Karpas-422 (cell line): ENCODE data around the gene THUMPD3. TPM values are rescaled to one million over a fixed set of nuclear protein-coding genes. Genes with fewer than 3 reads are reported as not detected.

ENCODE experiments used
- DNase-seq: peaks from one replicate; pipeline ENCODE4 v3.0.0-alpha.2; 2015
- H2AFZ ChIP-seq: fragments of 200-600 bp; sonication (generic); 2 replicates; pipeline ENCODE4 v1.6.1; 2014; ENCODE audit warnings: antibody characterized with exemption, low read length, mixed read lengths
- H3K27ac ChIP-seq: fragments of 200-600 bp; sonication (generic); 2 replicates; pipeline ENCODE4 v1.5.1; 2014; ENCODE audit warnings: mild to moderate bottlenecking, low read length, moderate library complexity
- H3K27me3 ChIP-seq: fragments of 200-600 bp; sonication (generic); 2 replicates; pipeline ENCODE4 v1.6.1; 2014; ENCODE audit warnings: low read length, mixed read lengths
- H3K36me3 ChIP-seq: fragments of 200-600 bp; sonication (generic); 2 replicates; pipeline ENCODE4 v1.6.1; 2014; ENCODE audit warnings: low read length, mixed read lengths; ENCODE audit not compliant: insufficient read depth
- H3K4me1 ChIP-seq: fragments of 200-600 bp; sonication (generic); 2 replicates; pipeline ENCODE4 v1.6.1; 2014; ENCODE audit warnings: mild to moderate bottlenecking, low read length, mixed read lengths
- H3K4me2 ChIP-seq: fragments of 200-600 bp; sonication (generic); 2 replicates; pipeline ENCODE4 v1.6.1; 2014; ENCODE audit warnings: low read length, low read depth, mild to moderate bottlenecking; ENCODE audit not compliant: poor library complexity, severe bottlenecking
- H3K4me3 ChIP-seq: fragments of 200-600 bp; sonication (generic); 2 replicates; pipeline ENCODE4 v1.5.1; 2014; ENCODE audit warnings: mild to moderate bottlenecking, antibody characterized with exemption, low read length, mixed read lengths
- H3K79me2 ChIP-seq: fragments of 200-600 bp; sonication (generic); 2 replicates; pipeline ENCODE4 v1.6.1; 2014; ENCODE audit warnings: mild to moderate bottlenecking, low read length, mixed read lengths
- H3K9ac ChIP-seq: fragments of 200-600 bp; sonication (generic); 2 replicates; pipeline ENCODE4 v1.6.0; 2014; ENCODE audit warnings: low read length
- H3K9me2 ChIP-seq: fragments of 200-600 bp; sonication (generic), shearing (Covaris generic); replicated peaks from 2 replicates; pipeline ENCODE4 v1.6.0; 2014; ENCODE audit warnings: mild to moderate bottlenecking, low read length, moderate library complexity; ENCODE audit not compliant: insufficient read depth
- H3K9me3 ChIP-seq: fragments of 300-700, 200-600 bp; sonication (generic); 2 replicates; pipeline ENCODE4 v1.6.1; 2014; ENCODE audit warnings: low read length, mixed read lengths
- H4K20me1 ChIP-seq: fragments of 200-600 bp; sonication (generic); 2 replicates; pipeline ENCODE4 v1.6.1; 2014; ENCODE audit warnings: mild to moderate bottlenecking, antibody characterized with exemption, low read length, low read depth; ENCODE audit not compliant: insufficient read depth
- total RNA-seq: library from RNA; depleted of rRNA; stranded (reverse); fragments of >200 nt; shearing (Covaris generic); gene quantifications from 2 replicates; pipeline ENCODE4 v1.2.3, GENCODE V29; 2014; ENCODE audit warnings: low replicate concordance

The THUMPD3 gene
- total RNA-seq, 1 experiment from 2014 or later, result 28.2 TPM

DNA sequence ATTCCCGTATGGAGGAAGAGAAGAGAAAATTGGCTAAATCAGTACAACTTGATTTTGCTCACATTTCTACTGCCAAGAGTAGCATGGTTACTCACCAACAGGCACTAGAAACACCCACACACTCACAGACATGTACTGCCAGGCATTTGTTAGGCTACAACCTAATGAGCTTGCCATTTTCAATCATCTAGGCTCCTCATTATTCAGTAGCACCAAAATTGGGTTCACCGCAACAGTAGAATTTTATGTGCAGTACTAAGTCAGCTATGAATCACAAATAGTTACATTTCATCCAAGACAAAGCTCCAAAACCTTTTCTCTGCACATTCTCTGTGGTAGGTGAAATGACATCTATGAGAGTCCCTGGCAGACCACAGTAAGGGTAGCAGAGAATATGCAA lies 15.0 kb upstream of the THUMPD3 start:
- Histone ChIP-seq H2AFZ (no peak overlapping the region), H3K9me3 (no peaks in the 10 kb centered on the region), H3K4me3 (no peak overlapping the region), H3K36me3 (no peaks in the 10 kb centered on the region), H3K79me2 (no peaks in the 10 kb centered on the region), H3K9ac (no peak overlapping the region), H3K9me2 (no peaks in the 10 kb centered on the region), H3K27me3 (no peaks in the 10 kb centered on the region), H3K27ac (no peak overlapping the region), H4K20me1 (no peaks in the 10 kb centered on the region), H3K4me1 (peaks cover 1% of the 10 kb centered on the region; the same call in 1 of the 2 replicates), H3K4me2 (no peak overlapping the region)
- DNase-seq, result no peak

DNA sequence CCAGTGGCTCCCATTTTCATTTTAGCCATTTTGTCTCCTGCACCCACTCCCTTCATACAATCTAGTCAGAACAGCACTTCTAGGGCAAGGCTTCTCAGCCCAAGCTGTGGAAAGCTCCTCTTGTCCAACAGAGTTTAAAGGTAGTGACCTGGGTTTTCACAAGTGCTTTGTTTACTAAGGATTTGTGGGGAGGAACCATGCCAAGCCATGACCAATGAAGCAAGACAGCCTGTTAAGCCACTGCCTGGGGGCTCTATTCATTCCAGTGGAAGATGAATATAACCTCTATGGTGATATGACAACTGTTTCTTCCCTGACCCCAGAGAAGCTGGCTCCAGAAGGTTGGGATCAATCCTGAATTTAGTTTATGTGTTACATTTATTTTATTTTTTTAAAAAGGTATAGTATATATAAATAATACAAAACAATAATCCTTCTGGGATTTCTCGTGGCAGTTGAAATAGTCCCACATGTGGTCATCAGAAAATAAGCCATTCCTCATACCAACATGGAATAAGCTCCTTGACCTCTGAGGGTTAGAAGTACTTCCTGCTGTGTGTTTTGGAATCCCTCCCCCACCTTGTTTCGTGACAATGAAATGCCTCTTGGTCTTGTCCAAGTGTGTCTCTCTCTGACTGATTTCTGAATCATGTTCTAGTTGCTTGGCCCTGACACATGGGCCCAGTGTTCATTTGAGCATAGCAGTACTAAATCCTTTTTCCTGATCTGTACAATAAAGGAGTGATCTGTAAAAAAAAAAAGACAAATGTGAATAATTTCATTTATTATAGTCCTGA lies 13.3 kb upstream of the THUMPD3 start:
- Histone ChIP-seq H3K27me3 (no peaks in the 10 kb centered on the region), H3K9ac (no peak overlapping the region), H3K27ac (no peak overlapping the region), H3K4me3 (no peak overlapping the region), H3K9me3 (no peaks in the 10 kb centered on the region), H3K4me2 (no peak overlapping the region), H3K4me1 (peaks cover 3% of the 10 kb centered on the region; the same call in 1 of the 2 replicates), H4K20me1 (no peaks in the 10 kb centered on the region), H3K9me2 (no peaks in the 10 kb centered on the region), H3K36me3 (no peaks in the 10 kb centered on the region), H2AFZ (no peak overlapping the region), H3K79me2 (no peaks in the 10 kb centered on the region)
- DNase-seq, result no peak

- Histone ChIP-seq H2AFZ (no peak overlapping the region), H3K27me3 (no peaks in the 10 kb centered on the region), H4K20me1 (no peaks in the 10 kb centered on the region), H3K9ac (no peak overlapping the region), H3K27ac (no peak overlapping the region), H3K36me3 (no peaks in the 10 kb centered on the region), H3K4me3 (no peak overlapping the region), H3K9me2 (no peaks in the 10 kb centered on the region), H3K79me2 (no peaks in the 10 kb centered on the region), H3K4me2 (no peak overlapping the region), H3K4me1 (peaks cover 3% of the 10 kb centered on the region; the same call in 1 of the 2 replicates), H3K9me3 (no peaks in the 10 kb centered on the region)
- no peak for DNase-seq
These were observed 11.1 kb upstream of the THUMPD3 start for GRCh38 chr3:9351709-9352126.

- DNase-seq, result peak; percentile 79
- no peak overlapping the region for H3K27ac ChIP-seq
These were observed 9.7 kb upstream of the THUMPD3 start for GRCh38 chr3:9352917-9353752.

GRCh38 chr3:9361691-9362388 lies 1.0 kb upstream of the THUMPD3 start:
- Histone ChIP-seq H3K4me3 (peak overlapping the region; percentile 97), H2AFZ (no peak overlapping the region), H3K79me2 (peaks cover 39% of the 10 kb centered on the region), H3K9ac (peak overlapping the region; percentile 93), H3K36me3 (peaks cover 10% of the 10 kb centered on the region; the same call in 1 of the 2 replicates), H3K27ac (no peak overlapping the region), H3K4me1 (peaks cover 22% of the 10 kb centered on the region), H3K4me2 (peak overlapping the region; percentile 76), H3K9me2 (no peaks in the 10 kb centered on the region), H3K9me3 (no peaks in the 10 kb centered on the region), H4K20me1 (no peaks in the 10 kb centered on the region), H3K27me3 (no peaks in the 10 kb centered on the region)
- DNase-seq, result no peak

More at GRCh38 chr3:9352917-9353752, 9.7 kb upstream of the THUMPD3 start:
- Histone ChIP-seq H3K9me2 (no peaks in the 10 kb centered on the region), H3K4me2 (no peak overlapping the region), H3K79me2 (no peaks in the 10 kb centered on the region), H2AFZ (no peak overlapping the region), H3K4me3 (no peak overlapping the region), H3K36me3 (no peaks in the 10 kb centered on the region), H4K20me1 (no peaks in the 10 kb centered on the region), H3K27me3 (no peaks in the 10 kb centered on the region), H3K9me3 (no peaks in the 10 kb centered on the region), H3K9ac (peak overlapping the region; percentile 18), H3K4me1 (peaks cover 3% of the 10 kb centered on the region; the same call in 1 of the 2 replicates)

DNA sequence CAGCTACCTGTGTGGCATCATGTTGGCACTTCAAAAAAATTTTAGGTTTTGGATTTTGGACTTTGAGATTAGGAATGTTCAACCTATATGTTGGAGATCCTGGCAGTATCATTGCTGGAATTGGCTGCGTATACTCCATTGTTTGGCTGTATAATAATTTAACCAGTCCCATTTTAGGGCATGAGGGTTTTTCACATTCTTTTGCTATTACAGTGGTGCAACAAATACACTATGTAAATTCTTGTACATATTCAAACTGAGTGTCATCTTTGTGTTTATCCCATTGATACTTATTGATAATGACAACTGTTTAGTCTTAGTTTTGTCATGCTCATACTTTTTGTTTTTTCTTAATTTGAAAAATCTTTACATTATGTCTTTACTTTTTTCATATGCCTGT lies 6.7 kb downstream of the THUMPD3 start:
- H3K36me3 ChIP-seq, result peaks cover 64% of the 10 kb centered on the region

GRCh38 chr3:9373465-9373864 lies 10.6 kb downstream of the THUMPD3 start:
- no peak overlapping the region for H3K4me2 ChIP-seq
- H3K9me2 ChIP-seq, result no peaks in the 10 kb centered on the region
- no peaks in the 10 kb centered on the region for H3K27me3 ChIP-seq
- no peak overlapping the region for H3K27ac ChIP-seq
- no peaks in the 10 kb centered on the region for H3K9me3 ChIP-seq
- H3K4me1 ChIP-seq, result peaks cover 2% of the 10 kb centered on the region; the same call in 1 of the 2 replicates
- no peak overlapping the region for H2AFZ ChIP-seq
- H3K4me3 ChIP-seq, result no peak overlapping the region
- no peak overlapping the region for H3K9ac ChIP-seq
- no peaks in the 10 kb centered on the region; the same call in 1 of the 2 replicates for H4K20me1 ChIP-seq
- H3K36me3 ChIP-seq, result peaks cover 80% of the 10 kb centered on the region
- DNase-seq, result no peak
- peaks cover 62% of the 10 kb centered on the region for H3K79me2 ChIP-seq

More for the DNA sequence above, 6.7 kb downstream of the THUMPD3 start:
- no peaks in the 10 kb centered on the region for H3K9me3 ChIP-seq
- no peak overlapping the region for H3K4me3 ChIP-seq
- no peak for DNase-seq
- peaks cover 5% of the 10 kb centered on the region for H3K4me1 ChIP-seq
- no peaks in the 10 kb centered on the region for H3K27me3 ChIP-seq
- no peak overlapping the region for H3K9ac ChIP-seq
- no peak overlapping the region for H3K27ac ChIP-seq
- peaks cover 52% of the 10 kb centered on the region for H3K79me2 ChIP-seq
- no peaks in the 10 kb centered on the region; the same call in 1 of the 2 replicates for H4K20me1 ChIP-seq
- H3K4me2 ChIP-seq, result no peak overlapping the region
- no peaks in the 10 kb centered on the region for H3K9me2 ChIP-seq
- no peak overlapping the region for H2AFZ ChIP-seq
